Effector CD8-positive, alpha-beta T cell (primary cell): ENCODE measurements around the gene SEZ6L2.
"Not testable (repeated sequence)": the region's sequence is repeated elsewhere in the genome, so short reads cannot be mapped to it uniquely, and the experiment has no call there.

Source experiments
- DNase-seq: peaks from one replicate; lab custom pipeline; 2025; lab: John Stamatoyannopoulos, UW

The SEZ6L2 gene

DNA sequence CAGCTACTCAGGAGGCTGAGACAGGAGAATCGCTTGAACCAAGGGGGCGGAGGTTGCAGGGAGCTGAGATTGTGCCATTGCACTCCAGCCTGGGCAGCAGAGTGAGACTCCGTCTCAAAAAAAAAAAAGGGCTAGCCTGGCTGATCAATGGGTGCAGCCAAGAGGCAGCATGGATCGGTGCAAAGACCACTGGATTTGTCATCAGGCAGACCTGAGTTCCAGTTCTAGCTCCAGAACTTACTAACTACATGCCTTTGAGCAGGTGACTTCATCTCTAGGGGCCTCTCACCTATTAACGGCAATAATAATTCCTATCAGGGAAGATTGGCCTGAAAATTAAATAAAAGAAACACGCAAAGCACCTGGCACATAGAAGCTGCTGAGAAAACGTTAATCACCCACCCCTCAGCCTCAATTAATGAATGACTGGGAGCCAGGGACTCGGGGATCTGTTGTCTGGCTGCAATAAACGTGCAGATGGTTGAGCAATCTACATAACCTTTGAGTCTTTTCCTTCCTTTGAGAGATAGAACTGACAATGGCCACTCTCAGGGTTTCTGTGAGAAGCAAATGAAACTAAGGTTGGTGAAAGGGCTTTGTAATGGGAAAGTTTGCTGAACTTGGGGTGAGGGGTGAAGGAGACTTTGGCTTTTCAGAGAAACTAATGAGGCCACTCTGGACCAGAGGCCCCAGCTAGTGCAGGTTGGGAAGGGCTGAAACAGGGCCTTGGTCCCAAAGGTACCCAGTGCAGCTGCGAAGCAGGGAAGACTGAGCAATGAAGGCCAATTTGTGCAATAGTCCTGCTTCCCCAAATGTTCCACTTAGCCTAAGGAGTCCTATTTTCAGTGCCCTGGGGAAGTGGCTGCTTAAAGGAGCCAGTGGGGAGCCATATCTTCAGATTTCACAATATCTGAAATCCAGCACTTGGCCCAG, 7.6 kb downstream of the SEZ6L2 start:
- DNase-seq: no peak

DNA sequence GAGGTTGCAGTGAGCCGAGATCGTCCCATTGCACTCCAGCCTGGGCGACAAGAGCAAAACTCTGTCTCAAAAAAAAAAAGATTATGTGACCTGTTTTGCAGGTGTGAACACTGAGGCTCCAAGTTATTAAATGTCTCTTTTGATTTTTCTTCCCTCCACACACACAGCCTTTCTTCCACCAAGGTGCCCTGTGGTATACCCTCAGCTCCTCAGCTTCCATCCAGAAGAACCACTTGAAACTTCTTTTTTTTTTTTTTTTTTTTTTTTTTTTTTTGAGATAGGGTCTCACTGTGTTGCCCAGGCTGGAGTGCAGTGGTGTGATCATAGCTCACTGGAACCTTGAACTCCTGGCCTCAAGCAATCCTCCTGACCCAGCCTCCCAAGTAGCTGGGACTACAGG, 10.0 kb downstream of the SEZ6L2 start:
- DNase-seq: not testable (repeated sequence)

DNA sequence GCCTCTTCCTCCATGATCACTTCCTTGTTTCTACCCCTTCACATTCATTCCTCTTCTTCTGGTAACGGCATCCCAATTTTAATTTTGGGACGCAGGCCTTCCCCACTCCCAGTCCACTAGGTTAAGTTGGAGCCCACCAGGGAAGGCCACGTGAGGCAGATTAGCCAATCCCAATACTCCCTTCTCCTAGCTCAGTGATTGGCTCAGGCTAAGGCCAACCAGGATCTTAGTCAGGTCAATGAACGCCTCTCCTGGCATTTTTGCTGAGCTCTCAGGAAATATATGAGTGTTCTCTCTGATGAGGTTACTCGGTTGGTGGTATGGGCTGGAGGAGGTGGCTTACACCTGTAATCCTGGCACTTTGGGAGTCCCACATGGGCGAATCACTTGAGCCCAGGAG, 15.4 kb downstream of the SEZ6L2 start:
- DNase-seq: no peak

DNA sequence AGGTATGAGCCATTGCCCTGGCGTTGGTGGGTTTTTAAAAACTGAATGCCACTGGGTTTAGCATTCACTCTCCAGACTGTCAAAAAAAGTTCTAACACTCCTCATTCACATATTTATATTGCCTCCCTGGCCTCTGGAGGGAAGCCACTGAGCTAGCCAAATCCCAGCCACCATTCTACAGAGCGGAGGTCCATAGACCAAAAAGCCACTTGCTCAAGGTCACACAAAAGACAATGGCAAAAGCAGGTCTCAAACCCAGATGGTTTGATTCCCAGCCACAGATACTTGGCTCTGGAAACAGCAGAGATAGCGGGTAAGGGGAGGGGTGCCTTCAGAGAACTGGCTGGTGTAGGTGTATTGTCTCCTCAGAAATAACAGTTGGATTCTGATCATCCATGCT, 18.3 kb downstream of the SEZ6L2 start:
- DNase-seq: no peak

DNA sequence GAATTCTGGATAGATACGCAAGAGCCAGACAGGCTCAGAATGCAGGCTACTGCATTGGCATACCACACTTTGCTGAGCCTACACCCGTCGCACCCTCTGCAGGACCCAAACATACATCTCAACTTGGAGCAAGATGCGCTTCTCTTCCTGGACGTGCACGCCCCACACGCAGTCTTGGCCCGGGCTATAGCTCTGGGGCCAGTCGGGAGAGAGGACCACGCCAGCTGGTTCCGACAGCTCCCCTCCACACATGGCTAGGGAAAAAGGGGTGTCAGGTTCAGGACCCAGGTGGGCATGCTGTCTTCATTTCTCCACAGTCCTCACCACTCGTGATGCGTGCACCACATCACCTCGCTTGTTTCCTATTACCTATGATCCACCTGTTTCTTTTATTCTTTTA, 21.2 kb downstream of the SEZ6L2 start:
- DNase-seq: no peak

DNA sequence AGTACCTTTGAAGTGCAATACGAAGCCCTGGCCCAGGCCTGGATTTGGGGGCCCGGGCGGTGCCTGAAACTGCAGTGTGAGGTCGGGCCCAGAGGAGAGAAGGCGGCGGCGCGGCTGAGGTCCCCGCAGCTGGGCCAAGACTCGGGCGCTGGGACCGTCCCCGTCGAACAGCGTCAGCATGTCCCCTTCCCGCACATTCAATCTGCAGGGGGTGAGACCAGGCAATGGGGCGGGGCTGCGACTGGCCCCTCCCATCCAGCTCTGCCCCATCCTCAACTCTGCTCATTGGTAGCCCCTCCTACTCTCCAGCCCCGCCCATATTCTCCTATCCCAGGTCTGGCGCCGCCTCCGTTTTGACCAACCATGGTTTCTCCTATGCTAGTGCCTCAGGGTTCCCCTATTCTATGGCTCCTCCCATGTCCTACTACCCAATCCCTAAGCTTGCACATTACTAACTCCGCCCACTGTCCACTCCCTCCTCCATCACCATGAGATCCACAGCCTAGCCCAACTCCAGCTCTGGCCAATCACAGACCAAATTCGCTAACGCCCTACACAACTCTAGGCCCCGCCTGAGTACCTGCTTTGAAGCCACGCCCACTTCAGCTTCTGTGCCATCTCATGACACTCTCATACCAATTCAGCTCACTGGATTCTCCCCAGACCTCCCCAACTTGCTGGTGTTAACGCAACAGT, 21.9 kb downstream of the SEZ6L2 start:
- DNase-seq: no peak

DNA sequence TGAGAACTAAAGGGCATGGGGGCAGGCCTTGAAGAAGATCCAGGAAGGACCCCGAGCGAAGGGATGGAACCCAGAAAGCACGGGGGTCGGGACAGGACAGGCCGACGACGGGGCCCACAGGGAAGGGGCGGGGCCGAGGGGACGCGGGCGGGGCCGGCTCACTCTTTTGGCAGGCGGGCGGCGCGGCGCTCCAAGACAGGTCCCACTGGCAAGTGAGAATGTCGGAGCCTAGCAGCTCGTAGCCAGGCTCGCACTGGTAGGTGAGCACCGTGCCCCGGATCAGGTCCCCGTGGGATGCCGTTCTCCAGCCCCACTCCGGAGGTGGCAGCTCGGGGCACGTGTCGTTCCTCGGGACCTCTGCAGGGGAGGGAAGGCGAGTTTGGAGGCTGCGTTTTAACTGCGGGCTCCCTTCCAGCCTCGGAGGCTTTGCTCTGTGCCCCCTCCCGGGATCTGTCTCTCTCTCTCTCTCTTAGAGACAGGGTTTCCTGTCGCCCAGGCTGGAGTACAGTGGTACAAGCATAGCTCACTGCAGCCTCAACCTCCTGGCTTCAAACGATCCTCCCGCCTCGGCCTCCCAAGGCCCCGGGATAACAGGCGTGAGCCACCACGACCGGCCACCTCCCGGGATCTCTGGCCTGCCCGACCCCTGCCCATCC, 22.6 kb downstream of the SEZ6L2 start:
- DNase-seq: peak; percentile 6

DNA sequence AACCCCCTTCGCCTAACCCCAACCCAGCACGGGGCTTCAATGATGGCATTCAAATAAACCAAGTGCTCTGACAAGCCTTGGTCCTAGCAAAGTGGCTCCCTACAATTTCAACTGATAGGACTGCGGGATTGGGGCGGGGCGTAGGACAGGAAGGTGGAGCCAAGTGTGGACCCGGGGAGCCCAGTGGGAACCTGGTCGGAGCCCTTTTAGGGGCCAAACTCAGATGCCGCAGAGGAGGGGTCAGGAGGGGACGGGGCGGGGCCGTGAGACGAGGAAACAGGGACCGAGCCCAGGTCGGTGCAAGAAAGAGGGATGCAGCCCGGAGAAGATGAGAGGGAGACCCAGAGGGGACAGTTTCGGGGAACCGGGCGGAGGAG, 23.1 kb downstream of the SEZ6L2 start:
- no peak for DNase-seq

DNA sequence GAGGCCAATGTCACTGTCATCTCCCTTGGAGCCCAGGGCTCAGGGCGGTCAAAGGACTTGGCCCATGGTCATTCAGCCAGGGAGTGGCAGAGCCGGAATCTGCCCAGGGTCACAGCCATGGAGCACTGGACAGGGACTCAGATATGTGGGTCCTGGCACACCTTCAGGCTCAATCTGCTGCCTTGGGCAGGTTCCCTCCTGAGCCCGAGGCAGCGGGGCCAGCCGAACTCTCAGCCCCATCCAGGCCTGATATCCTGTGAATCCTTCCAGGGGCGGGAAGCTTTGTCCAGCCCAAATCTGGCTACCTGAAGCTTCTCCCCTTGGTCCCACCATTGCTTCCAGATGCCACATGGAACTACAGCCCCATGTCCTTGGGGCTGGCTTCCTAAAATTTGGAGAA, 24.1 kb downstream of the SEZ6L2 start:
- DNase-seq: no peak

DNA sequence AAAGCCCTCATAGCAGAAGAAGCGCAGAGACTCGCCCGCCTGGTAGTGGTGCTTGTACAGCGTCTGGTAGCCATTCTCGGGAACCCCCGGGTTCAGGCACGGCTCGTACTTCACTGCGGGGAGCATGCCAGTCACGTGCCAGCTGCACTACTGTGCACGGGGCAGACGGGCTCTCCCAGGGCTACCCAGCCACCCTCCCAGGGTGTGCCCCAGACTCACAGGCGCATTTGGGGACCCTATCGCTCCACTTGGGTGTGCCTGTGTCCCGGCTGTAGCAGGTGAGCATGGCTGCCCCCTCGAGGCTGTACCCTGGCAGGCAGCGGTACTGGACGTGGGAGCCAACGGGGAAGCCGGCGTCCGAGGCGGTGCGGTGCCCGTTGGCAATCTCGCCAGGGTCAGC, 26.0 kb downstream of the SEZ6L2 start:
- DNase-seq: no peak

DNA sequence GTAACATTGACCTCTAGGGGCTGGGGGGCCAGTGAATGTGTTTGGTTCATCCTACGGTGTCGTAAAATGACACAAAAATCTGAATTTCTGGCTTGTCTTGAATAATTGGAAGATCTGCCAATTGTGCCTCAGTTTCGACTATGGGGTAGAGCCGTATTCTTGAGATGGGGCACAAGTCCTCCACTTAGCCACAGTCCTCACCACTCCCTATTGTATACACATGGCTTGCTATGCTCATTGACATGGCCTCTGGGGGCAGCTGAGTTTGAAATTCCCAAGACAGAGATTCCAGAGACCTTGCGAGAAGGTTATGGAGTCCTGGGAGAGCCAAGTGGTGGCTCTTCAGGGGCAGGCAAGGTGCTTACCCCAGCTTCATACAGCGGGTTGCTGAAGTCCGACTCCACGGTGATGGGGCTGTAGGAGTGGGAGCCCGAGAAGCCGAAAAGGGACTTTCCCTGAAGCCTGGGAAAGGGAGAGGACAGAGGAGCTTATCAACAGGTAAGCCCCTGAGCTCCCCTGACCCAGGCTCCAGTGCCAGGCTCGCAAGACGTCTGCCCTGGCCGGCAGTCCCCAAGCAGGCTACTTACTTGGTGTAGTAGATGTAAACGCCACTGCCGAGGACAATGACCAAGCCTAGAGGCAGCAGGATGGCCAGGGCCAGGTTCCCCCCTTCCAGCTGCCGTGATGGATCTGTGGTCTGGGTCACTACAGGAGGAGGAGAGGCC, 27.4 kb downstream of the SEZ6L2 start:
- no peak for DNase-seq

DNA sequence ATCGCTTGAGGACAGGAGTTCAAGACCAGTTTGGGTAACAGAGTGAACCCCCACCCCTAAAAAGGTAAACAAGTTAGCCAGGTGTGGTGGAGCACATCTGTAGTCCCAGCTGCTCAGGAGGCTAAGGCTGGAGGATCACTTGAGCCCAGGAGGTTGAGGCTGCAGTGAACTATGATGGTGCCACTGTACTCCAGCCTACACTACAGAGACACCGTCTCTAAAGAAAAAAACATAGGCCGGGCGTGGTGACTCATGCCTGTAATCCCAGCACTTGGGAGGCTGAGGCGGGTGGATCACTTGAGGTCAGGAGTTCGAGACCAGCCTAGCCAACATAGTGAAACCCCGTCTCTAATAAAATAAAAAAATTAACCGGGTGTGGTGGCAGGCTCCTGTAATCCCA, 30.3 kb downstream of the SEZ6L2 start:
- not testable (repeated sequence) for DNase-seq

DNA sequence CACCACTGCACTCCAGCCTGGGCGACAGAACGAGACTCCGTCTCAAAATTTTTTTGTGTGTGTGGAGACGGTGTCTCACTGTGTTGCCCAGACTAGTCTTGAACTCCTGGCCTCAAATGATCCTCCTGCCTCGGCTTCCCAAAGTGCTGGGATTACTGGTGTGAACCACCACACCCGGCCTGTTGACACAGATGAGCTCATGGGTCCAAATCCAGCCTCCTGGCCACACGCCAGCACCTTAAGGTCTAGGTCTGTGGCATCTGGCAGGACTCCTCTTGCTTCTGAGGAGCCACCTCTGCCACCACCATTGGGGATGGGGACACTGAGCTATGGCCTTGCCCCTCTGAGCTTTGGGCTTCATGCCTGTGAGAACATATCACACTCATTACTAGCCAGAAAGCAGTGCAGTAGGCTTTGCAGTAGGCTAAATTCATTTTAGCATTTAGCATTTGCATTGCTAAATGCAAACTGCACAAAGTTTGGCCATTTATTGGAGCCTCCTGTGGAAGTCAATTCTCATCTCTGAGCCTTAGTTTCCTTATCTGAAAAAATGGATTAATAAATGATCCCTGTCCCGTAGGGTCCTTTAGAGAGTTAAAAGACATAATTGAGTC, 30.8 kb downstream of the SEZ6L2 start:
- no peak for DNase-seq

DNA sequence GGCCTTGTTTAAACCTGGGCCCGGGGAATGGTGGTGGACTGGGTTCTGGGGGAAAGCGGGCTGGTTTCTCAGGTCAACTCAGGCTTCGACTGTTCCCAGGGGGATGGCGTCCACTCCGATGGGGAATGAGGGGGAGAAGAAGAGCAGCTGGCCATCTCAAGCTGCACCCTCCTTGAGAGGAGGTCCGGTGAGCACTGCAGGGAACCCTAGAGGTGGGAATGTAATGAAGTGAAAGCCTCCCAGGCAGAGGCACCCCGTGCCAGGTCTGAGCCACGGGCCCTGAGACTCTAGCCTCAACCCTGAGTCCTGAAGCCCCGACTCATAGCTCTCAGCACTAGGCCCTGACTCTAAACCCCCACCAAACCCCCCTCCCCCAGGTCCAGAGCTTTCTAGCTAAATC, 35.1 kb downstream of the SEZ6L2 start:
- DNase-seq: no peak

DNA sequence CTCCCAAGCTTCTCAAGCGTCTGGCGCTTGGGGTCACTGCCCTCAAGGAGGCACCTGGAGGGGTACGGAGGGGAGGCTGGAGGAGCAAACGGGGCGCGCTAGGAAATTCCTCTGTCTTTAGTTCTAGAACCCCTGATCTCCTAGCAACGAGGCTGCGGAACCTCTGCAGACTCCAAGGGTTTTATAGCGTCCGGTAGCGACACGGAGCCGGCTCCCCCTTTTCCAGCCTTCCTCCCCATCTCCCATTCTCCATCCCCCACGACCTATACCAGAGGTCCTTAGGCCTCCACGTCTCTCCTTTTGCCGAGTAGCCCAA, 35.7 kb downstream of the SEZ6L2 start:
- DNase-seq: no peak

DNA sequence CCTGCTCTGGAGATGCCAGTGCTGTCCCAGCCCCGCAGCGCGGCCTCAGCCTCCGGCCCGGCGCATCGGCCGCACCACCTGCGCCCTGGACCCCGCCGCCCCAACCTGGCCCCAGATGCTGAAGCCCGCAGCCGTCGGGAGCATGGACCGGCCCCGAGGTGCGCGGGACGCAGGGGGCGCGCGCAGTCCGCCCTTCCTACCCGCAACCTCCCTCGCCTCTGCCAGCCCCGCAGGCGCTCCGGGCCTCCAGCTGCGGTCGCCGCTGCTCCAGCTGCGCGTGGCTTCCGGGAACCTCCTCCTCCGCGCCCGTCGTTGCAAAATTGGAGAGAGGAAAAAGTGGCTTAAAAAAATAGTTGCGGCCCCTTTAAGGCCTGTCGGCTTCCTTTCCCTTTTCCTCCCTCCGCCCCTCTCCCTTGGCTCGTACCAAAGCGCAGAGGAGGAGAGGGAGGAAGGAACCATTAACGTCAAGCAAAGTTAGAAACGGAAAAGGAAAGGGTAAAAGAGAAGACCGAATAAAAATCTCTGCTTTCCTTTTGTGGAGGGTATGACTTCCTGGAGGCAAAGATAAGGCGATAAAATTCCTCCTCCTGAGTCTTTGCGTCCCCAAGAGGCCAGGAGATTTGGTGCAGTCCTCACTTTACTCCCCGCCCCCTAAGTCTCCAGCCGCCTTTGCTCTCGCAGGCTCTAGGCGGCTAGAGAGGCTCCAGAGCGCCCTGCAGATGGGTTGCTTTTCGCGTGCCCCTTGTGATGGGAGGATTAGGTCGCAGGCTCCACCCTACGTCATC, 36.3 kb downstream of the SEZ6L2 start, which contains the start of gene CDIPT:
Gene CDIPT (minus strand): TSS at position 343 of the 785 bp plus-strand sequence. CDS start 369 bp downstream, outside the sequence.
- peak; percentile 85 for DNase-seq

DNA sequence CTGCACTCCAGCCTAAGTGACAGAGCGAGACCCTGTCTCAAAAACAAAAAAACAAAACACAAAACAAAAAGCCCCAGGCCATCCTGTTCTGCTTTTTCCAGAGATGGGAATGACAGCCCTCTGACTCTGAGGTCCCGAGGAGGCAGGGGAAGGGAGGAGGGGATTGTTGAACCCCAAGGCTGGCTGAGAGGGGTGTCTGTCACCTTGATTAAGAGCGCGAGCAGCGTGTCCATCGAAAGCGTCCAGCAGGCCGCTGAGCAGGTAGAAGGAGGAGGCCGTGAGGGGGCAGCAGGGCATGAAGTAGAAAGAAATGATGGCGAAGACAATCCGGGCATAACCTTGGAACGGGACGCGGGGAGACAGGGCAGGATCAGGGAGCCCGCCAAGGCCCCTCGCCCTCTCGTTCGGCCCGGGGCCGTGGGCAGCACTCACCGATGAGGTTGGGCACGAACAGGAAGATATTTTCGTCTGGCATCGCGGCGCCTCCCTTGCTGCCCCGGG, 36.9 kb downstream of the SEZ6L2 start:
- DNase-seq: no peak

DNA sequence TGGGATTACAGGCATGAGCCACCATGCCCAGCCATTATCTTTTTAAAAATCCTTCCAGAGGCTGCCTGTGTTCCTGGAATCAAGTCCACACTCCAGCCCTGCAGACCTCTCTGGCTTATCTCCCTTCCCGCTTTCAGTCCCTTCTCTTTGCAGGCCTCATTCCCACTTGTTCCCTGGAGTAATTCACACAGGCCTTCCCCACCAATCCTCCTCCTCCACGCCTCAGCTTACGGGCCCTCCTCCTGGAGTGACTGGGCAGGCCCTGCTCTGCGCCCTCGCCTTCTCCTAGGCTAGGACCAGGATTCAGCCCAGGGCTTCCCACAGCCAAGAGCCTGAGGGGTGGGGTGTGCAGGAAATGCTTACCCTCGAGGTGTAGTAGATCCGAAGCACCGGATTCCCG, 39.1 kb downstream of the SEZ6L2 start:
- no peak for DNase-seq

DNA sequence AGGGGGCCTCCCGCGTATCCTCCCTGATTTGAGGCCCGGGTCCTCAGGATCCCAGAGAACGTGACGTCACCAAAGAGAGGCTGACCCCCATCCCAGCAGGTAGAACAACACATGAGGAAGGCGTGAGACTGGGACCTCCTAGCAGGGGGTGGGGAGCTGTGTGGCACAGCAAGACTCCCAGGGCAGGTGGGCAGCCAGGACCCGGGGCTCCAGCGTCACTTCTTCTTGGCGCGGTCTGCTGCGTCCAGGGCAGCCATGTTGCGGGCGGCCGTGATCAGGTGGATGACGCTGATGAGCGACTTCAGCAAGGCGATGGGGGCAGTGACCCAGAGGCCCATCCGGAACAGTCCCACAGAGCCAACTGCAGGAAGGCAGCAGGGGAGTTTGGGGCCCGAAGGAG, 40.4 kb downstream of the SEZ6L2 start:
- DNase-seq: no peak

DNA sequence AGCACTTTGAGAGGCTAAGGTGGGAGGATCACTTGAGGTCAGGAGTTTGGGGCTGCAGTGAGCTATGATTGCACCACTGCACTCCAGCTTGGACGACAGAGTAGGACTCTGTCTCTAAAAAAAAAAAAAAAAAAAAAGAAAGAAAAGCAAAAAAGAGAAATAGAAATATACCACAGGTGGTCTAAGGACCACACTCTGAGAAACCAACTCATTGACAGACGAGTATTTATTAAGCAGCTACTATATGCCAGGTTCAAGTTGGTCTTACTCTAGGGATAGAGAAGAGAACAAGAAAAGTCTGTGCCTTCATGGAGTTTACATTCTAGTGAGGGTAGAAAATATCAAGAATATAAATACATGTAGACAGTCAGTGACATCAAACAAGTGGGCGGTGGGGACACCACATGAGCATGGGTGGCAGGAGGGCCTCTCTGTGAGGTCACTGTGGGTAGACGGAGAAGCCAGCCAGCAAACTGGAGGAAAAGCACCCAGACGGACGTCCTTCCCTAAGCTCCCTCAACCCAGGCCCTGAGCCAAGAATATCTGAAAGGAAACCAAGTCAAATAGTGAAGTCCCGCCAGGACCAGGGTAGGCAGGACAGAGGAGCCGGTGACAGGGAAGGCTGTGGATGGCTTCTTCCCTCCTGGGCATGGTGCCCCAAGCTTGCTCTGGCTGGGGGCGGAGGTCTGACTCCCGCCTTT, 41.1 kb downstream of the SEZ6L2 start:
- DNase-seq: no peak
